Activated CD4-positive, alpha-beta T cell treated with anti-CD3 and anti-CD28 coated beads, Interleukin-2, amount 50 U/mL, for 48 hours (primary cell): Measurements from ENCODE around the gene MRPL24.

Experiments
- DNase-seq, 2 experiments: peaks; one replicate each; pipeline ENCODE4 v3.0.0-alpha.2; 2020

Gene MRPL24

DNA sequence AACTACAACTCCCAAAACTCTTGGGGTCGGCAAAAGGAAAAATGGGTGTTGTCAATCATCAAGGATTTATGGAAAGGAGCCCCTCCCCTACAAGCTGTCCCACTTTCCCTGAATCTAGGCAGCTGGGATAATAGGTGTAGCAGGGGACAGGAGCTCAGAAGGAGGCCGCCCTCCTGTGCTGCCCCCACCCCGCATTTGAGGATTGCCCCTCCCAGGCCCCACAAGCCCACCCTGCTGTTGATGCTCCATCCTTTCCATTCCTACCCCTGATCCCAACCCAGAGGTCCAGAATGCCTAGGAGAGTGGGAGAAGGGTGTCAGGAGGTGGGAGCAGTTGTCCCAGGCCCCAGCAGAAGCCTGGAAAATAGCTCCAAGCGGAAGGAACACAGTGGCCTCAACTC is 1.9 kb upstream of the MRPL24 start:
- no peak for DNase-seq

DNA sequence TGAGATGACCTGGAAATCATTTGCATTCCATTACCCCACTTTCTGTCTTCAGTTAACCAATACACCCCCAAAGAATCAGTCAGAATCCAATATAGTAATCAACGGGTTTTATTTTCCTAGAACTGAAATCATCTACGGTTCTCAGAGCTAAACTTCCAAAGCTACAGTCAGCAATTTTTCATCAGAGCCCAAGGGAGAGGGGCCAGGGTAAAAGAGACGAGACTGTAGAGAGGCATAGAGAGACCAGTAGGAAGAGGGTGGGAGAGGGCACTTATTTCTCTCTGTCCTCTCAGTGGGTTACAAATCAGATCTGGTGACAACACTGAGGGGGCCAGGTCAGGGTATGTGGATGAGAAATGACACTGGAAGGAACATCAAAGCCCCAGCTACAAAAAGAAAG is 1.1 kb upstream of the MRPL24 start:
- DNase-seq: peak in 1 of 2 experiments; percentile 27

DNA sequence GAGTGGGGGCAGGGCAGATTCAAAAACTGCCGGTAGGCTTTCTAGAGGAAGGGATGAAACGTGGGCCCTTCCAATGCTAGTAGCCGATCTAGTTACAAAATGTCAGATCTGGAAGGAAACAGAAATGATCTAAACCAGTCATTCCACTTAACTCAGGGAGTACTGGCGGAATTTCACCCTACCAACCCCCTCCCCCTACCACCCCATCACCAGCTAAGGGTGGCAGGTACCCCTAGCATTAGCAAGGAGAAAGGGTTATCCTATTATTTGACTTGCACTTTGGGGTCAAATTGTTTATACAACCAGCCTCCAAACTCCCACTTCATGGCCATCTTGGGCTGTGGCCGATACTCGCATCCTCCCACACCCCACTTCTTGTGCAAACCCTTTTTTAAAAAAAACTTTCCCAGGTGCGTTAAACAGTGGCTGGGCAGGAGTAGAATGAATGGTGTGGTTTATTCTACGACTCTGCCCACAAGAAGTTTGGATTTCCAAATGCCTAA is 644 bp upstream of the MRPL24 start:
- peak; percentile 51 to 59 for DNase-seq

DNA sequence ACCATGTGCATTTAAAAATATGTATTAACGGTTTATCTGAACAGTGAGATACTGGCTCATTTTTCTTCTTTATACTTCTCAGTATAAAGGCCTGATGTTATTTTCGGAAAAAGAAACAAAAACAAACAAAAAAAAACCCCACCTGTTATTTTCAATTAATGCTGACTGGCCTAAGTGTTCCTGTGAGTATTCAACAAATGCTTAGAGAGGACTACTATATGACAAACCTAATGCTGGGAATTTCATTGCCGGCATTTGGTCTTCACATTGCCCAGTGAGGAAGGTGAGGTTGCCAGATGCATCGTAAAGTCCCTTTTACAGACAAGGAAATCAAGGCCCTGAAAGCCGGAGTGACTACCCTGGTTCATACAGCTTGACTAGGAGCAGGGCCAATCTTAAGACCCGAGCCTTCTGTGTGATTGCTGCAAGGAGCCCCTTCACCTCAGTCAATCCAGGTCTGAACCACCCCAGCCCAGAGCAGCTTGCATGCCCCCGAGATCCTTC is 599 bp downstream of the MRPL24 start:
- no peak for DNase-seq

DNA sequence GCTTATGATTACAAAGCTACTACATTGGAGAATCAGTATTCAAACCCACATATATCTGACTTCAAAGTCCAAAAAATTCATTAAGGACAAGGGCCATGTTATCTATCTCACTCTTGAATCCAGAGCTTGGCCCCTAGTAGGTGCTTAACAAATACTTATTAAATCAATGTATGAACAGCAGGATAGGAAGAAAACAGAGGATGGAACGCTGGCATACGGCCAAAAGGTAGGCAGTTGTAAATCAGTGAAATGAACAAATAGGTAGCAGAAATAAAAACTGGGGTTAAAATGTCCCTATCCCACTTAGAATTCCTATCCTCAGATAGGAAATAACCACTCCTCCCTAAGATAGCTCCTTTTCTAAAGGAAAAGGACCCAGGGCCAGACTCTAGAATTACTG is 2.0 kb downstream of the MRPL24 start:
- DNase-seq: no peak

DNA sequence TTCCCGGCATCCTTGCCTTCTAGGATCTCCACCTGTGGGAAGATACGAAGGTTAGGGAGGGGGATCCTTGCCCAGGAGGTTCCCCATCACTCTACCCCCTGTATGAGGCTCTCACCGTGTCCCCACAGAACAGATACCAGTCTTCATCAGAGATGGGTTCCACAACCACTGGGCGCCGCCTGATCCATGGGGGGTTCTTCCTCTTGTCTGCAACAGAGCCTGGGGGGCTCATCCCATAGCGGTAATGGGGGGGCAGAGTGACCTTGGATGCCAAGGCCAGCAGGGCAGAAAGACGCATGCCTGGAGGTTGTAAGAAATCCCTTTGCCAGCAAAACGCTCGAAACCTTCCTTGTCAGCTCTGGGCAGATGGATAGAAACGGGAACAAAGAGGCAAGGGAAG is 2.5 kb downstream of the MRPL24 start:
- DNase-seq: no peak

DNA sequence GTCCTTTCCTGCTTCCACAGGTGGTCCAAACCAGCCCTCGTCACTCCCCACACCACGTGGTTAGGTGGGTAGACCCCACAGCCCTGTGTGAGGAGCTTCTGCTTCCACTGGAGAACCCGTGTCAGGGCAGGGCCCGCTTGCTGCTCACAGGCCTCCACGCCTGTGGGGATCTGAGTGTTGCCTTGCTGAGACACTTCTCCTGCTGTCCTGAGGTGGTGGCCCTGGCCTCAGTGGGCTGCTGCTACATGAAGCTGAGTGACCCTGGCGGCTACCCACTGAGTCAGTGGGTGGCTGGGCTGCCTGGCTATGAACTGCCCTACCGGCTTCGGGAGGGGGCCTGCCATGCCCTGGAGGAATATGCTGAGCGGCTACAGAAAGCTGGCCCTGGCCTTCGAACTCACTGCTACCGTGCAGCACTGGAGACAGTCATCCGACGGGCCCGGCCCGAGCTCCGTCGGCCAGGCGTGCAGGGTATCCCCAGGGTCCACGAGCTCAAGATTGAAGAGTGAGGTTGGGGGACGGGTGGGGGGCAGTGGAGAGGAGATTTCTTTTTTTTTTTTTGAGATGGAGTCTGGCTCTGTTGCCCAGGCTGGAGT is 6.8 kb downstream of the MRPL24 start:
- no peak for DNase-seq

DNA sequence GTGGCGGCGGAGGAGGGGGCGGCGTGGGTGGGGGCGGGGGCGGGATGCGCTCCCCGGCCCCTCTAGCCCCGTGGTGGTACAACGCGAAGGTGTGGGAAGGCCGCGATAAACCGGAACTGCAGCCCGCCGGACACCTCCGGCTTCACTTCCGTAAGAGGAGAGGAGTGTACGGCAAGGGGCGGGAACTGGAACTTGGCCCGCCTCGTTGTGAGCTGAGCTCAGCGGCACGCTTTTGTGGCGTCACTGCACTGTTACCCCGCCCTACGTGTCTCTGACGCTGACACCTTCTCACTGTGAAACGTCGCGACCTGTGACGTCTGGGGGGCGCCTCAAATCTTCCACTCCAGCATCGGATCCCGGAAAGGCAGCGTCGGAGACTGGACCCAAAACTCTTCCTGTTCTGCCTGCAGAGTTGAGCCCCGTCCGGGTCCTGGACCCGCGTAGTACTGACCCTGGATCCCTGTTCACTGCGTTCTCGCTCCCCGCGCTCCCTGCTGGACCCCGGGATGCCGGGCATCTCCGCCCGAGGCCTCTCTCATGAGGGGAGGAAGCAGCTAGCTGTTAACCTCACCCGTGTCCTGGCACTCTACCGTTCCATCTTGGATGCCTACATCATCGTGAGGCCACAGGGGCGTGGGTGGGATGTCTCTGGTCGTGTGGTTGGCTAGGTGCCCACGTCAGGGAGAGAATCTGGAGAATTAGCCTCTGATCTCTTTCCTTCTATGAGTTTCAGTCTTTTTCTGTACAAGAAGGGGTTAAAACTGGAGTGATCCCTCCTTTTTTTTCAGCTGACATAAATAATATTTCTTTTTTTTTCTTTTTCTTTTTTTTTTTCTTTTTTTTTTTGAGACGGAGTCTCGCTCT is 12.1 kb downstream of the MRPL24 start, which contains the start of gene ISG20L2:
TSS of gene ISG20L2 (minus strand) at position 168 of the 864 bp plus-strand sequence. CDS start 1,114 bp downstream, outside the sequence.
- peak; percentile 95 to 97 for DNase-seq

DNA sequence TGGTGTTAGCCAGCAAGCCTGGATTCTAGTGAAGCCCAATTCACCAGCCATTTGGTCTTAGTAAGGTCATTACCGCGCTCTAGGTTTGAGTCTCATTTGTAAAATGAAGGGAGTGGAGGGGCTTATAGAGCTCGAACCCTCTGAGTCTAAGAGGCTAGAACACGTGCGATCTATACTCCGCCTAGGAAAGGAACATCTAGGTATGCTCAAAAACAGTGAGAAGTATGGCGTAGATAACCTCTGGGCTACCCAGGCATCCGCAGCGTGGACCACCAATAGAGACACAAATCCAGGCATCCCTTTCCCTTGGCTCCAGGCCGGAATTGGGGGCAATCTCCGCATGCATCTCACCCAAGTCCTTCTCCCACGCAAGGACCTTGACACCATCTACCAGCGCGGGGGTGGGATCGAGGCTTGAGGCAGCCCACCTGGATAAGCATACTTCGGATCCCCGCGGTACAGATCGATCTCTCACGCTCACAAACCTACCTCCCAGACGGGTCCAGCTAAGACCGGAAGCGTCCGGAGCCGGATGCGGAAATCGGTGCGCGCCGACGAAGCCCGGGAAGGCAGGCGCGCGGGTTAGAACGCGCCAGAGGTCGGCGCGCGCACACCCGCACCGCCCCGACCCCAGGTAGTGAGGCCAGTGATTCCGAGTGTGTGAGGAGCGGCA is 12.8 kb downstream of the MRPL24 start, which contains the start of gene METTL25B:
TSS of gene METTL25B (plus strand) at position 544 of the 673 bp plus-strand sequence. CDS start 636 bp downstream, outside the sequence.
- DNase-seq: peak; percentile 82 to 86

DNA sequence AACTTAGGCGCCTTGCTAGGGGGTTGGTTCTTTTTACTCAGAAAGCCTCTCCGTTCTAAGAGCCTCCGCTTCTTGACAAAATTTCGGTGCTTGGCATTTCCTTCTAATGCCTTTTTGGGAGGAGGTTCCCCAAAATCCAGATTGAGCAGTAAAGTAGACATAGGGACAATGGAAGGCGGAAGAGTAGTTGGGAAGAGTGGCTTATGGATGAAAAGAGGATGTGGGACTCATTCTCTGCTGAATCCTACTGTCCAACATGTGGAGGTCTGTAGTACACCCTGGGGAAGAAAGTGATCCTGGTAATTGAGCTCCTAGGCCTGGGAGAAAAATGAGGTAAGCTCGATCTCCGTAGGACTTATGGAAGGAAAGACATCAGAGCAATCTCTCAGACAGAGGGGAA is 13.4 kb downstream of the MRPL24 start:
- DNase-seq: no peak

DNA sequence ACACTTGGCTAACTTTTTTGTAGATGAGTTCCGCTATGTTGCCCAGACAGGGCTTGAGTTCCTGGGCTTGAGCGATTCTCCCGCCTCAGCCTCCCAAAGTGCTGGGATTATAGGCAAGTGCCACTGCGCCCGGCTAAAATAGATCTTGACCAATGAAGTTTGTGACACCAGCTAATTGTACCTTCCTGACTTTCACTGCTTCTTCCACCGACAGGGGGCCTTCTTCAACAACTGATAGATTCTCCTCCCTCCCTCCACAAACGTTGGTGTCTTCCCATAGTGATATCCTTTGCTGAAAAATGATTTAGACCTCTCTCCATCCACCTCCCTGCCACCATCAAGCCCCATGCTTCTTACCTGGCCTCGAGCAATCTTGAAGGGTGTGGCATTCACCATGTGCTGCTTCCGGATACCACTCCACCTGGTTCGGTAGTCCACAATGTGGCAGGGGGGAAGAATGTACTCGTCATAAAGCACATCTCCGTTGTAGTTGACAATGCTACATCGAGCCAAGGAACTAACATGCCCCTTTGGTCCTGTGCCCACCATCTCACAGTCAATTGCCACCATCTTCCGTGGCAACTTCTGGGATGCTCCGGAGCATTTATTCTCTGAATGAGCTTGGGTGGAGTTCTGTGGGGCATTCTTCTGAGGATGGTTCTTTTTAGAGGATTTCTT is 14.2 kb downstream of the MRPL24 start:
- peak; percentile 56 to 72 for DNase-seq

DNA sequence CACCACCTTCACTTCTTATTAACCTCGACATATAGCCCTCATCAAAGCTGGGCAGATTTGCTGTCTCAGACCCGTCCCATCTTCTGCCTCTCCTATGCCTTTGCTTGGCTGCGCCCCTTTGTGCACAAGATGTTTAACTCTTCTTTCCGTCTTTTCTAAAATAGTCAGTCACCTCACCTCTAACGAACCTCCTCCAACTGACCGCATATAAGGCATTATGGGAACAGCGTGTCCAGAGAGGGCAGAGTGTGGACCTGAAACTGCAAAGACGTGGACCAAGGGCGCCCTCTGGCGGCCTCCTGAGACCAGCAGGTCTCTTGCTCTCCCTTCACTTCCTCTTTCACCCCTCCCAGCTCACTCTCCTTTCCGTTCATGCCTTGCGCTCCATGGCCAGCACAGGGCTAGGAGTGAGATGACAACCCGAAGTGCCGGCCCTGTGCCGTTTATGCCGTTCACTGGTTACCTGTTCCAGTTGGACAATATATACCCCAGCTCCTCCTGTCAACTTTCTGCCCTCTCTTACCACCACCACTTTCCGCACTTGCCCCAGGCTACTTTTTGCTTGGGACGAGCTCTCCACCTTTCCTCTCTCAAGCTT is 15.1 kb downstream of the MRPL24 start:
- DNase-seq: peak; percentile 83 to 87

DNA sequence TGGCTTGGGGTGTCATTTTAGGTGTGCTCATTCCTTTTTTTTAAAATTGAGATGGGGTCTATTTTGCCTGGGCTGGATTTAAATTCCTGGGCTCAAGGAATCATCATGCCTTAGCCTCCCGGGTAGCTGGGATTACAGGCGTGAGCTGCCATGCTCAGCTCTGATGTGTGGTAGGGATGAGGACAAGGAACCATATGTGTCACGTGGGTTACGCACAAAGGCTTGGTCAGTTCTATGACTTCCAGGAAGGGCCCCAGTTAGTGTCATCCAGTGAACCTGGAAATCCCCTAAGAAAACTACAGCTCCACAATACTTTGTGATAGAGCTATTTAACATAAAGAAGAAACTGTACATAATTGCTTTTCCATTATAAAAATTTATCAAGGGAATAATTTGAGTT is 19.4 kb downstream of the MRPL24 start:
- peak in 1 of 2 experiments; percentile 25 for DNase-seq

DNA sequence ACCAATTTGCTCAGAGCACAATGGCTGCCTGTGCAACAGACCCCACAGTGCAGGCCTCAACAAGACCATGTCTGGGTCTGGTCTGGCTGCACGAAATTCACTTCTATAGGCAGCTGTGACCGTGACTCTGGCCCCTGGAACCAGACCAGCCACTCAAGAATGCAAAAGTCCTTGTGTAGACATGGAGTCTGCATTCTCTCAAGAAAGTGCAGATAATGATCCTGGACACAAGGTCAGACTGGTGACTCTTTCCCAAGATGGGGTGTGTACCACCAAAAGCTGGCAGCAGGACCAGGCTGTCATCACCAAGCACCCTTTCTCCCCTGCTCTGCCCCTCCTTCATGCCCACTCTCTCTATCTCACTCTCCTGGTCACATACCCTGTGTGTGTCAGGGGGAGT is 19.8 kb downstream of the MRPL24 start:
- DNase-seq: no peak

DNA sequence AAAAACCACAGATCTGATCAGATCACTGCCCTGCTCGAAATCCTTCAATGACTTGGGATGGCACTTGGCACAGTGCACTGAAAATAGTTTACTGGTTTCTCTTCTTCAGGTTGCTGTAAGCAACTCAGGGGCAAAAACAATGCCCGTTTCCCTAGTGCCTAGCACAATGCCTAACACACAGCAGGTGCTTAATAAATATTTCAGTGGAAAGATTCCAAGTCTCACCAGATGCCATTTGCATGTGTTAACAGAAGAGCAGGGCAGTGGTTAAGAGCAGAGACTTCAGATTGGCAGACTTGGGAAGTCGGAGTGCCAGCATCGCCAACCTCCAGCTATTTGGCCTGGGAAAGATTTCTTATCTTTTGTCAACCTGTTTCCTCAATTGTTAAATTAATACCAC is 23.5 kb downstream of the MRPL24 start:
- no peak for DNase-seq

DNA sequence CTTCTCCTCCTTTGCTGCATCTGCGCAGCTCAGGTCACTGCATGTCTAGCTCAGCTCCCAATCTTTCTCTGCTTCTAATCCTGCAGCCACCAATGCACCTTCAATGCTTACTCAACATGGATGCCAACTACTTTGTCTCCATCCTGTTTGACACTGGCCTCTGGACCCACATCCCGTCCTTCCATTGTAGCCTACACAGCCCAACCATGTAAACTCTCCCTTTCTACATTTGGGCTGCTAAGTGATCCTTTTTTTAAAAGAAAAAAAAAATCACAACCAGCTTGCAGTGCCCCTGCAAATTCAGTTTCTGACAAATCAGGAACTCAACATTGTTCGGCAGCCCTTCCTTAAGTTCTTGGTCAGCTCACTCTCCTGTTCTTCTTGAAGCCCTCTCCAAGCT is 26.1 kb downstream of the MRPL24 start:
- no peak for DNase-seq

DNA sequence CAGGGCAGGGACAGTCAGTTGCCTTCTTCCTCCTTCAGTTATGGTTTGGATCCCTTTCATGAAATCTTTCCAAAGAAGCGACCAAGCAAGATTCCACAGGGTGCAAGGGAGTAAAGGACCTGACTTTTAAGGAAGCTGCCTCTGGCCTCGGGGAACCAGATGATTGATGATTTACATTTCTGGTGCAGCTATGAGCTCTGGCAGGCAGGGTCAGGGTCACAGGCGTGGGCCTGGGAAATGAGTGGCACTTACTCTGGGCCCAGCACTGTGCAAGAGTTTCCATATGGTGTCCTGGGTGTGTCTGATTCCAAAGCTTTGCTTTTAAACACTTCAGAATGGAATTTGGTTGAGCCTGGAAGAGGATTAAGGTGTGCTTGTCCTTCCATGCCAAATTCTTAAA is 28.3 kb downstream of the MRPL24 start:
- DNase-seq: no peak

DNA sequence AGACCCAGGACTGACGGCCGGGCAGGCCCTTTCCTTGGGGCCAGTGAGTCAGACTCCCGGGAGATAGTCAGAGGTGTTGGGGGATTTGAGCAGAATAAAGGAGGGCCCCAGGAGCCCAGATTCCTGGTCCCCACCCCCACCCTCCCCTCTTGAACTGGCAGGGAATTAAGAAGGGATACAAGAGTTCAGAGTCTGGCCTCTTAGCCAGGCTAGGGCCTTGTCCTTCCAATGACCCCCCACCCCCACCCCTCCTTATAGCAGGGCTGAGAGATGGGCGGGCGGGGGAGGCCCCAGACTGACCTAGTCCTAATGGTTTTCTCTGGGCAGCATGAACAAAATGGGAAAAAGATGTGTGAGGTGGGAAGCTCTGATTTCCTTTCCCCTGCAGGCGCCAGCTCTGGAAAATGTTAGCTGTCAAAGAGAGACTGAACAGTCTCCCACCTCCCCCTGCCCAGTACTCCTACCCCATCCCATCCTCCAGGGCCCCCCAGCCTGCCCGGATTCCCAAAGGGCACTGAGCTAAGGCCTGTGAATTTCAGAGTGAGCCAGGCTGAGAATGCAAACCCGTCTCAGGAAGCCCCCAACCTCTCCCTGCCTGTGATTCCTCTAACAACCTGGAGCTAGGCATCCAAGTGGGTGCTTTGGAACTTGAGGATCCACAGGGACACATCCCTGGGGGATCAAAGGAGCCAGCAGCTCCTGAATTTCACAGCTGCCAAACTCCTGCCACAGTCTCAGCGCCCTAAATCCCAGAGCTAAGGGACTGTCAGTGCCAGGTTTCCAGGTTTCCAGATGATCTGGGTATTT is 29.7 kb downstream of the MRPL24 start:
- no peak for DNase-seq

DNA sequence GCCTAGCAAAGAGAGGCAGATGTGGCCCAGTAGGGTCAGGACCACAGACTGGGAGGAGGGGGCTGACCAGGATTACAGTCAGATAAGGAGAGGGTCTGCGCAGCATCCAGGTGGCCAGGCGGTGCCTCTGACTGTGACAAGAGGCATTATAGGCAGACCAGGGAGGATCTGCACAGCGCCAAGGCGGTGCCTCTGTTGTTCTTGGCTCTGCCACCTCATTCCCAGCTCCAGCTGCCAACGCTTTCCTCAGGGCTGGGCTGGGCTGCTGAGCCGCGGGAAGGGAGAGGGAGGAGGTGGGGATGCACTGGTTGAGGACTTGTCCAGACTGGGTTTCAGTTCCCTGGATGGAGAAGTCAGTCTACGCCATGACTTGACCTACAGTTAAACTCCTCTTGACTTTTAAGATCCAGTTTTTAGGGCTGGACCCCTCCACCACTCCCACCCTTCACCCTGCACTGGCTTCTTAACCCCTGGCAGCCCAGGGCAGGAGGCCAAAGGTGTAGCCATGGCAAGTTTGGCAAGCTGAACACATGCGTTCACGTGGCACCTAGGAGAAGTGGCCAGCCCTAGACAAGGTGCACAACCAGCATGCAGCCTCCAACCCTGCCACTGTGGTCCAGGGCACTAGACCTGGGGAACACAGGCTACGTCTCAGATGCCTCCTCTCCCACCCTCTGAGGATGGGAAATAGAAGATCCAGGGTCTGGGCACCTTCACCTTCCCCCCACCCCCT is 31.0 kb downstream of the MRPL24 start:
- no peak for DNase-seq

DNA sequence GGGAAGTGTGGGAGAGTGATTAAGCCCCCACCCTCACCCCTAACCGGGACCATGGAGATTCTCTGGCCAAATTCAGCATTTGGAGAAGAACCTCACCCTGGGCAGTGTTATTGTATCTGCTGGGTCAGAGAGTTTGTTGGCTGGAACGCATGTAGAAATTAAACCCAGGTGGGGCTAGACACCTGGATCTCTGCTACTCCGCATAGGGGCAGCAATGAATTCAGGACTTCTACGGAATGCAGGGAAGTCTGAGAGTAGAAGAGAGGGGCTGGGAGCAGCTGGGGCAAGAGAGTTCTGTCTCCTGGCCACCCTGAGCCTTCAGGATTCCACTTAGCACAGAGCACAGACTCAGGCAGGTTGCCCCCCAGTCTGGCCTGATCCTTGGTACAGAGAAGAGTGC is 31.9 kb downstream of the MRPL24 start:
- DNase-seq: no peak

DNA sequence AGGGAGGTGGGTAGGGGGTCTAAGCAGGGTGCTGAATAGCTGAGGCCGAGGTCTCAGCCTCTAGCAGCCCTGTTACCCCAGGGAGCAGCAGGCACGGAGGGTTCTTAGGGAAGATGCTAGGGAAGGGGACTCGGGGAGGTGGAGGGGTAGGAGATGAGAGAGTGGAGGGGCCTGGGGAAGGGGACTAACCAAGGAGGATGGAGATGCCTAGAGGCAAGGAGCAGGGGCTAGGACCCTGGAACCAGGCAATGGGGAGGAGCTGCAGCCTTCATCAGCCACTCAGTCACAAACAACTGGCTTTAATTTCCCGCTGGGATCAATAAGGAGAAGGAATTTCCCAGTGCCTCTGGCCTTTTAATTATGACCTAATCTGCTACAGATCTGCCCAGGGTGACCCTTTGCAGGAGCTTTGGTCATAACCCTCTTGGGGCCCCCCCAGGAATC is 32.6 kb downstream of the MRPL24 start:
- no peak for DNase-seq
